Bronchial epithelial cell (primary cell): Measurements from ENCODE around the gene EPHB2. TPM values are rescaled to one million over a fixed set of nuclear protein-coding genes. Genes with fewer than 3 reads are reported as not detected.
A peak's percentile ranks its signal among the peaks of the same experiment; 100 is the strongest.
"Not testable (repeated sequence)": the region's sequence is repeated elsewhere in the genome, so short reads cannot be mapped to it uniquely, and the experiment has no call there.

ENCODE experiments used
- DNase-seq: peaks from one replicate; pipeline ENCODE4 v3.0.0-alpha.2; 2010; ENCODE audit warnings: low read depth
- FAIRE-seq: peaks from 2 replicates; lab custom pipeline; 2011; peaks lifted over from hg19 to GRCh38; lab: Jason Lieb, UNC
- H3K27me3 ChIP-seq: 2 replicates; pipeline ENCODE4 v1.5.1; 2011; ENCODE audit warnings: low read length; ENCODE audit not compliant: control insufficient read depth, insufficient read depth
- H3K36me3 ChIP-seq: 2 replicates; pipeline ENCODE4 v1.5.1; 2011; ENCODE audit warnings: low read length; ENCODE audit not compliant: control insufficient read depth, insufficient read depth
- H3K4me3 ChIP-seq: 2 replicates; pipeline ENCODE4 v1.5.1; 2011; ENCODE audit warnings: mild to moderate bottlenecking, low read depth, low read length, control low read depth
- total RNA-seq: library from RNA; depleted of rRNA; stranded (reverse); fragments of >200 nt; gene quantifications from 2 replicates; pipeline ENCODE4 v1.2.1, GENCODE V29; 2014
- TF ChIP-seq, protein P1 (sequence below): IDR thresholded peaks from 2 replicates; pipeline ENCODE4 v1.5.1; 2011; ENCODE audit warnings: mild to moderate bottlenecking, moderate library complexity, low read length, control low read depth, inconsistent platforms; ENCODE audit not compliant: insufficient read depth, severe bottlenecking

Gene EPHB2
- total RNA-seq, 1 donor from 2014 or later = 10.0 TPM

DNA sequence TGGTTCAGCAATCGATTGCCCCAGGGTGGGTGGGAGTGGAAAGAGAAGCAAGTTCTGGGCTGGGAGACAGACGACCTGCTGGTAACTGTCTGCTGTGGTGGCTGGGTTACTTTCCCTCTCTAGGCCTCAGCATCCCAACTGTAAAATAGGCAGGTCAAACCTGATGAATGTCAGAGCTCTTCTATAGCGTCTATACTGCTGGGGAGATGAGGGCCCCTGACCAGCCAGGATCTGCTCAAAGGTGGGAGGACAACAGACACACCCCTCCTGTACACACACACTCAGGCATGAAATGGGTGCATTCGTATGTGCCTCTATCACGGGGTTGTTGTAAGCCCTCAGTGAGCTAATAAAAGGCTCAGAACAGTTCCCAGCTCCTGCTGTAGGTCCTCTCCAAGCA is 12.7 kb upstream of the EPHB2 start:
- Histone ChIP-seq H3K4me3 (no peak overlapping the region), H3K27me3 (no peaks in the 10 kb centered on the region), H3K36me3 (no peaks in the 10 kb centered on the region)
- DNase-seq (no peak), FAIRE-seq (no peak)
- TF ChIP-seq, protein P1, sequence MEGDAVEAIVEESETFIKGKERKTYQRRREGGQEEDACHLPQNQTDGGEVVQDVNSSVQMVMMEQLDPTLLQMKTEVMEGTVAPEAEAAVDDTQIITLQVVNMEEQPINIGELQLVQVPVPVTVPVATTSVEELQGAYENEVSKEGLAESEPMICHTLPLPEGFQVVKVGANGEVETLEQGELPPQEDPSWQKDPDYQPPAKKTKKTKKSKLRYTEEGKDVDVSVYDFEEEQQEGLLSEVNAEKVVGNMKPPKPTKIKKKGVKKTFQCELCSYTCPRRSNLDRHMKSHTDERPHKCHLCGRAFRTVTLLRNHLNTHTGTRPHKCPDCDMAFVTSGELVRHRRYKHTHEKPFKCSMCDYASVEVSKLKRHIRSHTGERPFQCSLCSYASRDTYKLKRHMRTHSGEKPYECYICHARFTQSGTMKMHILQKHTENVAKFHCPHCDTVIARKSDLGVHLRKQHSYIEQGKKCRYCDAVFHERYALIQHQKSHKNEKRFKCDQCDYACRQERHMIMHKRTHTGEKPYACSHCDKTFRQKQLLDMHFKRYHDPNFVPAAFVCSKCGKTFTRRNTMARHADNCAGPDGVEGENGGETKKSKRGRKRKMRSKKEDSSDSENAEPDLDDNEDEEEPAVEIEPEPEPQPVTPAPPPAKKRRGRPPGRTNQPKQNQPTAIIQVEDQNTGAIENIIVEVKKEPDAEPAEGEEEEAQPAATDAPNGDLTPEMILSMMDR = no peak

- FAIRE-seq = no peak
- Histone ChIP-seq H3K27me3 (no peaks in the 10 kb centered on the region), H3K4me3 (no peak overlapping the region), H3K36me3 (no peaks in the 10 kb centered on the region)
- DNase-seq = no peak
- TF ChIP-seq, protein P1 = no peak
Observed at GRCh38 chr1:22699681-22700520, 10.7 kb upstream of the EPHB2 start.

DNA sequence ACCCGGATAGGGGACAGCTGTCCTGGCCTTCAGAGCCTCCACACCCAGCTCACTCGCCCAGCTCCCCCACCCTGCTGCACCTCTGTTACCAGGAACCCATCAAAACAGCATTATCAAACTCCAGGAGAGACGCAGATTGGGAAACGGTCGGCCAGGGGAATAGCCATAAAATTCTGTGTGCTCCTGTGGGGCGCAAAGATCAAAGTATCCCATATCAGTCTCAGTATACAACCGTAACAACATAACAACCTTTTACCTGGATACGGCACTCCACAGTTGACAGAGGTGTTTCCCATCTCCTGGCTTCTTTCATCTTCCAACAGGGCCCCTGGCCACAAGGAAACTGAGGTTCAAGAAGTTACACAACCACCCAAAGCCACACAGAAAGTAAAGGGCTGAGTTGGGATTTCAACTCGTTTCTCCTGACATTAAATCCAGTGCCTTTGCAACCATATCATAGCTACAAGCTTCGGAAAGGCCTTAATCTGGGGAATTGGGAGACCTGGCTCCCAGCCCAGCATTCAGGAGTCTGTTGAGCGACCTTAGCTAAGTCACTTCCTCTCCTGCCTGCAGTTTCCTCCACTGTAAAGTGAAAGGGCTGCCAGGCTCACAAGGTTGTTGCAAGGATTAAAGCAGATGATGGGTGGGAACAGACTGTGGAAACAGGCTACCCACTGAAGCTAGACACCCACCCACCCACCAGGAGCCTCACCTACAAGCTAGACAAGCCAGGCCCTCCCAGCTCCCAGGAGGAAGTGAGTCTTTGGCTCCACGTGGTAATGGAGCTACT is 8.1 kb upstream of the EPHB2 start:
- TF ChIP-seq, protein P1 = no peak
- DNase-seq = no peak
- Histone ChIP-seq H3K36me3 (no peaks in the 10 kb centered on the region), H3K27me3 (no peaks in the 10 kb centered on the region), H3K4me3 (no peak overlapping the region)
- no peak for FAIRE-seq

DNA sequence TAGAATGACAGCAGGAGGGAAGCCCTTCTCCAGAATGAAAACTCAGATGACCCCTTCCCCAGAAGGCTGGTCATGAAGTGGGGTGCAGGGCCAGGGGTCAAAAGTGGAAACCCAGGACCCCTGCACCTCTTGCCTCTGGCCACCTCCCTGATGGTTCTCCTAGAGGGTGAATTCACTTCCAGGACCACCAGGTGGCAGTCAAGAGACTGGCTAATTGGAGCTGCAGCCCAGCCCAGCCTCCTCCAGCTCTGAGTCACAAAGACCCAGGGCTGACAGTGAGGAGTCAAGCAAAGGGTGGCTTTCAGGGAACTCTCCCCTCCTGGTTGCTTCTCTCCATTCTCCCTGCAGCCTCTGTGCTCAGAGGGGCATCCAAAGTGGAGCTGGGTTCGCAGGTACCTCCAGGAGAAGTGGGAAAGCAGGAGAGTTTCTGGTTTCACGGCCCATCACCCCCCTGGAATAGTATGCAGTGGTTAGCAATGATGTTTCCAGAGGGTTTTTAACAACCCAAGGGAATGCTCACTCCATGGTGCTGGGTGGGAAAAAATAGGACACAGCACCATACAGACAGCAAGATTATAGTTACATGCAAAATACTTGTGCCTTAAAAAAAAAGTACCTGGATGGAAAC is 6.1 kb upstream of the EPHB2 start:
- H3K4me3 ChIP-seq = no peak overlapping the region
- DNase-seq (peak; percentile 75), FAIRE-seq (peak; percentile 32)
- H3K27me3 ChIP-seq = no peaks in the 10 kb centered on the region
- no peaks in the 10 kb centered on the region for H3K36me3 ChIP-seq
- TF ChIP-seq, protein P1 = peak; percentile 92

DNA sequence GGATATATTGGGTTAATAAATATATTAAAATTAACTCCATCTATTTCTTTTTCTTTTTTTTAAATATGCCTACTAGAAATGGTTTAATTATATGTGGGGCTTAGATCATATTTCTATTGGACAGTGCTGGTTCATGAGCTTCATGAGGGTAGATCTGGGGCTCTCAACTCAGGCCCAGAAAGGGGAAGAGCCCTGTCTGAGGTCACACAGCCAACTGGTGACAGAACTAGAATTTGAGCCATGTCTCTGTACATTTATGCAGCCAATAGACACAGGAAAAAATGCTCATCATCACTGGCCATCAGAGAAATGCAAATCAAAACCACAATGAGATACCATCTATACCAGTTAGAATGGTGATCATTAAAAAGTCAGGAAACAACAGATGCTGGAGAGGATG is 5.1 kb upstream of the EPHB2 start:
- Histone ChIP-seq H3K36me3 (no peaks in the 10 kb centered on the region), H3K27me3 (no peaks in the 10 kb centered on the region), H3K4me3 (no peak overlapping the region)
- TF ChIP-seq, protein P1 = no peak
- FAIRE-seq = no peak
- no peak for DNase-seq

GRCh38 chr1:22706100-22706499 is 4.5 kb upstream of the EPHB2 start:
- not testable (repeated sequence) for H3K36me3 ChIP-seq, H3K4me3 ChIP-seq, DNase-seq, FAIRE-seq, H3K27me3 ChIP-seq
